HCT116 (cell line): ENCODE results near the gene PXMP4. TPM values are rescaled to one million over a fixed set of nuclear protein-coding genes. Genes with fewer than 3 reads are reported as not detected.
A peak's percentile ranks its signal among the peaks of the same experiment; 100 is the strongest.

Experiments used
- ATAC-seq: fragments of 200-7000 bp; cut with Tn5 transposase; 2 replicates; pipeline ENCODE4 v1.9.1; 2020; ENCODE audit warnings: mild to moderate bottlenecking, moderate library complexity
- BruUV-seq: library from RNA; stranded (reverse); fragments of 400-500 nt; replicated peaks from 2 replicates; lab custom pipeline; 2021; lab: Mats Ljungman, UMichigan
- CTCF ChIA-PET: fragments of 300-600 bp; sonication (Branson Sonifier 250); formaldehyde crosslinking; loops from one replicate; lab custom pipeline; 2021; ENCODE audit warnings: antibody characterized with exemption; lab: Charles Lee
- POLR2A ChIA-PET: fragments of 300-600, 350-600 bp; sonication (Branson Sonifier 250); formaldehyde crosslinking; loops from one replicate; lab custom pipeline; 2021; ENCODE audit warnings: antibody characterized with exemption; lab: Charles Lee
- RAD21 ChIA-PET, 2 experiments: fragments of 300-600 bp; sonication (Branson Sonifier 250); formaldehyde crosslinking; loops; one replicate each; lab custom pipeline; 2023; ENCODE audit warnings: low total read pairs in 2 of 2; ENCODE audit not compliant: uncharacterized antibody in 2 of 2, unreplicated experiment in 2 of 2, low non-redundant PET in 1 of 2; lab: Charles Lee
- DNase-seq: peaks from one replicate; pipeline ENCODE4 v3.0.0-alpha.2; 2010; ENCODE audit warnings: low read depth, low spot score
- H2AFZ ChIP-seq: fragments of 200-600 bp; shearing (Covaris generic), sonication (generic); 2 replicates; pipeline ENCODE4 v1.6.1; 2017; ENCODE audit warnings: low read depth, mixed run types, mixed read lengths, antibody characterized with exemption, low read length; ENCODE audit not compliant: poor library complexity, severe bottlenecking
- H3K27ac ChIP-seq: 2 replicates; pipeline ENCODE4 v1.5.1; 2012; ENCODE audit warnings: low read depth, low read length
- H3K27me3 ChIP-seq: fragments of 200-600 bp; sonication (generic); 2 replicates; pipeline ENCODE4 v1.6.1; 2016; ENCODE audit warnings: mixed run types, low read length, mixed read lengths; ENCODE audit not compliant: insufficient read depth
- H3K36me3 ChIP-seq, 2 experiments: fragments of 200-500 bp in 1 of 2; fragments of 200-600 bp in 1 of 2; sonication (Bioruptor generic) in 1 of 2; sonication (generic) in 1 of 2; 2 replicates each; pipeline versions ENCODE4 v1.5.1 to v1.6.1; 2014 to 2016; ENCODE audit warnings: low read length in 2 of 2, inconsistent platforms in 1 of 2, mixed read lengths in 1 of 2, mixed run types in 1 of 2; ENCODE audit not compliant: insufficient read depth in 2 of 2, control insufficient read depth in 1 of 2
- H3K4me1 ChIP-seq, 2 experiments: fragments of 200-600 bp in 1 of 2; sonication (generic) in 1 of 2; 2 replicates each; pipeline versions ENCODE4 v1.5.1 to v1.6.1; 2012 to 2017; ENCODE audit warnings: low read length in 2 of 2, inconsistent platforms in 1 of 2, mild to moderate bottlenecking in 1 of 2, mixed read lengths in 1 of 2, mixed run types in 1 of 2, moderate library complexity in 1 of 2; ENCODE audit not compliant: insufficient read depth in 2 of 2, control insufficient read depth in 1 of 2
- H3K4me2 ChIP-seq: fragments of 200-600 bp; sonication (generic); 2 replicates; pipeline ENCODE4 v1.6.1; 2017; ENCODE audit warnings: mixed run types, low read length, mixed read lengths
- H3K4me3 ChIP-seq, 2 experiments: fragments of 200-600 bp in 1 of 2; sonication (generic) in 1 of 2; replicated peaks in 1 of 2; 2 replicates each; pipeline ENCODE4 v1.5.1; 2011 to 2016; ENCODE audit warnings: low read length in 2 of 2, control low read depth in 1 of 2, low read depth in 1 of 2, mild to moderate bottlenecking in 1 of 2, mixed read lengths in 1 of 2, mixed run types in 1 of 2
- H3K79me2 ChIP-seq: fragments of 200-600 bp; sonication (generic); 2 replicates; pipeline ENCODE4 v1.6.1; 2017; ENCODE audit warnings: mild to moderate bottlenecking, mixed run types, low read length, moderate library complexity, mixed read lengths; ENCODE audit not compliant: insufficient read depth
- H3K9ac ChIP-seq: fragments of 200-600 bp; sonication (generic); 2 replicates; pipeline ENCODE4 v1.6.1; 2016; ENCODE audit warnings: low read length, mixed read lengths
- H3K9me2 ChIP-seq: fragments of 200-600 bp; sonication (generic), shearing (Covaris generic); 2 replicates; pipeline ENCODE4 v1.6.1; 2017; ENCODE audit warnings: mixed run types, mild to moderate bottlenecking, moderate library complexity; ENCODE audit not compliant: insufficient read depth
- H3K9me3 ChIP-seq, 2 experiments: fragments of 200-500 bp in 1 of 2; fragments of 200-600 bp in 1 of 2; sonication (Bioruptor generic) in 1 of 2; sonication (generic) in 1 of 2; 2 replicates each; pipeline ENCODE4 v1.6.1; 2014 to 2017; ENCODE audit warnings: low read length in 2 of 2, mixed read lengths in 2 of 2, inconsistent platforms in 1 of 2, low read depth in 1 of 2, mild to moderate bottlenecking in 1 of 2, mixed run types in 1 of 2, moderate library complexity in 1 of 2; ENCODE audit not compliant: control insufficient read depth in 1 of 2, insufficient read depth in 1 of 2
- H4K20me1 ChIP-seq: fragments of 200-600 bp; sonication (generic), shearing (Covaris generic); 2 replicates; pipeline ENCODE4 v1.6.1; 2017; ENCODE audit warnings: mixed run types, mild to moderate bottlenecking, moderate library complexity; ENCODE audit not compliant: insufficient read depth
- SRF ChIP-seq: IDR thresholded peaks from 2 replicates; pipeline ENCODE4 v1.6.1; 2012; ENCODE audit warnings: low read depth
- intact Hi-C: fragments of 100-400 bp; cut with micrococcal nuclease; formaldehyde crosslinking; loops from 2 replicates; pipeline ENCODE4 v1.10.0; 2022
- total RNA-seq: library from RNA; stranded (reverse); gene quantifications from one replicate; pipeline ENCODE4 v1.2.1, GENCODE V29; 2021; ENCODE audit not compliant: unreplicated experiment

PXMP4 gene
- total RNA-seq, 1 experiment from 2014 or later: 9.6 TPM

DNA sequence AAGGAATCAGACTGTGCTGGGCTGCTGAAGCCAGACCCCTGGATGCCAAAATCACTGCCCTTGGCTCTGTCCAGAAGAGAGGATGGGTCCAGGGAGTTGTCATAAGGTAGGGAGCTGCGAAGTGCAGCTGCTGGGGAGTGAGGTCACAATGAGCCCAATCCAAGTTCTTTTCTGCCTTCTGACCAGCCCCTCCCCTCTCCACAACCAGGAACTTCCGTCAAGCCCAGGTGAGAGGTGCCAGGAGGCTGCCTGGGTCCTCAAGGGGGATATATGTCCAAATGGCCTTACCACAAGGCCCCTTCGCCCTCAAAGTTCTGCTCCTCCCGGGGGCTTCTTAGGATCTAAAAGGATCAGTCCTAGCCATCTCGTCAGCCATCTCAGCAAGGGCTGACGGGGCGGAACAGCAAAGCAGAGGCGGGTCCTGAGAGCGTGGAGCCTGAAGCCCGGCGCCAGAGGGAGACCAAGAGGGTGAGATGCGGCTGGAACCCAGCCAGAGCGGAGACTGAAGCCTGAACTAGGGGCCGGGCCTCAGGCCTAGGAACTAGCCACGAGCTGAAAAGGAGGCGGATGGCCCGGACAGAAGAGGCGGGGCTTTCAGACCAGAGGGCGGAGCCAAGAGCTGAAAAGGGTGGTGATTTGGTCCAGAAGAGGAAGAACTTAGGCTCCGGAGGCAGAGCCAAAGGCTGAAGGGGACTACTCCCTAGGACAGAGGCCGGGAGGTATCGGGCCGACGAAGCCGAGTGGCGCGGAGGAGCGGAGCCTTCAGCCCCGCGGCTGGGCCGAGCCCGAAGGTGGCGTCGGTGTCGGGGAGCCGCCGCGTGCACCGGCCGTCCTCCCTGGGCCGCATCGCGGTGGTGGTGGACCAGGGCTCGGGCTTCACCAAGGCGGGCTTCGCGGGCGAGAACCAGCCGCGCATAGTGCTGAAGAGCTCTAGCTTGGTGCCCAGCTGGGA lies 53.5 kb downstream of the PXMP4 start, which contains the start of gene ACTL10:
ACTL10 (plus strand) TSS at position 651 of the 952 bp plus-strand sequence. CDS start 555 bp downstream, outside the sequence.
- Histone ChIP-seq H3K27me3 (no peaks in the 10 kb centered on the region), H4K20me1 (no peaks in the 10 kb centered on the region), H3K4me3 (no peak within 1 kb of the TSS), H3K9ac (no peak within 1 kb of the TSS), H3K27ac (peak within 1 kb of the TSS; percentile 17; the same call in 1 of the 2 replicates), H3K4me1 (peaks cover 9 to 22% of the 10 kb centered on the region in 2 experiments), H3K79me2 (peaks cover 8% of the 10 kb centered on the region; the same call in 1 of the 2 replicates), H3K9me2 (no peaks in the 10 kb centered on the region), H2AFZ (no peak within 1 kb of the TSS), H3K36me3 (peaks cover 8 to 22% of the 10 kb centered on the region in 2 experiments; a peak in 3 of 4 replicates), H3K9me3 (no peaks in the 10 kb centered on the region), H3K4me2 (no peak within 1 kb of the TSS)
- intact Hi-C loops: loop anchor here (5.0 kb wide), 1 partner anchor 209 kb away; no protein-coding TSS in a partner anchor
- DNase-seq (no peak), ATAC-seq (no peak)
- ChIA-PET POLR2A (no interaction called here), CTCF (interaction anchor here (1.3 kb wide), 1 partner anchor 66 kb away, joined by 3 read pairs; no protein-coding TSS in a partner anchor), RAD21 (no interaction called here)
- TF ChIP-seq SRF: no peak
- BruUV-seq: no TSS peak

- intact Hi-C loops: loop anchor here (5.0 kb wide), 1 partner anchor 207 kb away; no protein-coding TSS in a partner anchor
- no peak for ATAC-seq
- Histone ChIP-seq H3K9me2 (no peaks in the 10 kb centered on the region), H3K36me3 (peaks cover 8 to 12% of the 10 kb centered on the region in 2 experiments; a peak in 3 of 4 replicates), H3K27ac (peak overlapping the region; percentile 80), H3K9me3 (no peaks in the 10 kb centered on the region), H2AFZ (no peak overlapping the region), H3K27me3 (no peaks in the 10 kb centered on the region), H3K79me2 (peaks cover 6% of the 10 kb centered on the region; the same call in 1 of the 2 replicates), H3K4me2 (peak overlapping the region; percentile 97), H3K9ac (peak overlapping the region; percentile 80; the same call in 1 of the 2 replicates), H3K4me3 (peak overlapping the region in 1 of 2 experiments; percentile 90; a peak in 1 of 4 replicates), H3K4me1 (peaks cover 9 to 22% of the 10 kb centered on the region in 2 experiments), H4K20me1 (no peaks in the 10 kb centered on the region)
- TF ChIP-seq SRF: no peak
- DNase-seq: no peak
- BruUV-seq: no TSS peak
- RAD21 ChIA-PET: no interaction called here
- POLR2A ChIA-PET: interaction anchor here (1.1 to 2.3 kb wide), 2 partner anchors 11 to 20 kb away, joined by 3 to 6 read pairs; no protein-coding TSS in a partner anchor
- CTCF ChIA-PET: interaction anchor here (1.3 to 3.0 kb wide), 3 partner anchors 11 to 207 kb away, joined by 5 to 13 read pairs (median 5); no protein-coding TSS in a partner anchor
These were observed 55.4 kb downstream of the PXMP4 start for GRCh38 chr20:33664762-33665144.
